ENCODE measurements around the gene COBLL1. TPM values are rescaled to one million over a fixed set of nuclear protein-coding genes. Genes with fewer than 3 reads are reported as not detected.

Gene COBLL1
- total RNA-seq, 1 experiment from 2014 or later = 5.9 TPM

DNA sequence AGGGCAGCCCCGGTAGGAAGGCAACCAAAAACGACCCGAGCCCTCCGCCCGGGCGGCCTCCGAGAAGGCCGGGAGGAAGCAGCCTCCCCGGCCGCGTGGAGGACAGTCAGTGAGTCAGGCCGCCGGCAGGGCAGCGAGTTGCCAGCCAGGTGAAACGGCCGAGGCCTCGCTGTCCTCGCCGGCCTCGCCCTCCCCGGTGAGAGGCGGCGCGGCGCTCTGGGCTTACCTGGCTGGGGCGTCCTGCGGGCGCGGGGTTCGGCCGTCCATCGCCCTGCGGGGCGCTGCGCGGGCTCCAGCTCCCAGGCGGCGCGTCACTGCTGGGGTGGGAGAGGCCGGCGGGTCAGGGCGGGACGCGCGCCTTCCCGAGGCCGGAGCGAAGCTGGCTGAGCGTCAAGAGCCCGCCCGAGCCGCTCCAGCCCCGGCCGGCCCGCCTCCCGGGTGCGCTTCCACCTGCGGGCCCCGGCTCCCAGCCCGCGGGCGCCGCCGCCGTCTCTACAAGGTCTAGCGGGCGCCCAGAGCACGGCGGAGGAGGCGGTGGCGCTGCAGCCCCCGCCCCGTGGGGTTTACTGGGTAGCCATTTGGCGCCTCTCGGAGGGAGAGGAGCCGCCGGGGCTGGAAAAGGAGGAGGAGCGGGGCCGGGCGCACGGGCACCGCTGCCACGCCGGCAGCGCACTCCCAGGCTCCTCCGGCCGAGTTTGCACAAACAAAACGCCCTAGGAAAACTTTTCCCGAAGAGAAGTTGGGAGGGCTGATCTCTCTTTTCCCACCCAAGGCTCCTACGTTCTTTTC is 499 bp downstream of the COBLL1 start:
- Mint-ChIP-seq H3K4me3 (peak overlapping the region; percentile 83 to 90), H3K9me3 (no peaks in the 10 kb centered on the region; a peak in 1 of 5 replicates)

More for the DNA sequence above, 499 bp downstream of the COBLL1 start:
- H3K27me3 Mint-ChIP-seq (ENCODE audit: low read depth) = peaks cover 16% of the 10 kb centered on the region
- no peak overlapping the region for H4K8ac ChIP-seq (replicated peaks; ENCODE audit: insufficient read length, low read depth, low read length)
- WGBS (ENCODE audit: extremely low coverage, insufficient read length, low lambda C conversion rate) = no CpG with 5 or more reads among the region's 90 CpGs
- H3K4ac ChIP-seq (ENCODE audit: low read depth, low read length) = no peak overlapping the region
- peak overlapping the region in 1 of 3 experiments; percentile 93; a peak in 2 of 7 replicates for H3K27ac Mint-ChIP-seq
- no peaks in the 10 kb centered on the region for H3K4me1 ChIP-seq (ENCODE audit: insufficient read depth, low read length)
- no peak overlapping the region; the same call in 1 of the 2 replicates for H2BK15ac ChIP-seq (ENCODE audit: low read depth, low read length)
- no peaks in the 10 kb centered on the region for H3K79me2 ChIP-seq (ENCODE audit: insufficient read depth, low read length)
- no peaks in the 10 kb centered on the region for H3K9me3 ChIP-seq (ENCODE audit: control insufficient read depth, low read depth, low read length)
- H2BK5ac ChIP-seq (ENCODE audit: insufficient read length, low read length) = no peak overlapping the region
- H2BK120ac ChIP-seq (ENCODE audit: low read depth, low read length, poor library complexity, severe bottlenecking) = no peak overlapping the region
- H3K4me1 Mint-ChIP-seq = peaks cover 15 to 19% of the 10 kb centered on the region in 2 experiments
- no peak overlapping the region for H2AK5ac ChIP-seq (ENCODE audit: insufficient read length, low read length)
- no peak overlapping the region; the same call in none of the 2 replicates for H3K14ac ChIP-seq (ENCODE audit: insufficient read depth, low read length)
- no peaks in the 10 kb centered on the region; the same call in 1 of the 2 replicates for H3K27me3 ChIP-seq (ENCODE audit: insufficient read depth, low read length)
- peaks cover 8% of the 10 kb centered on the region for H3K23me2 ChIP-seq (ENCODE audit: insufficient read length, low read depth, low read length, poor library complexity, severe bottlenecking)
- peak overlapping the region; percentile 15 for H3K18ac ChIP-seq (ENCODE audit: insufficient read length, low read depth, low read length)
- H3K4me2 ChIP-seq (ENCODE audit: insufficient read depth, insufficient read length, low read length) = peak overlapping the region; percentile 83
- no peak overlapping the region for H4K5ac ChIP-seq (ENCODE audit: insufficient read length, low read depth, low read length)
- H3T11ph ChIP-seq (ENCODE audit: low read length) = no peak overlapping the region
- no peak overlapping the region for H4K91ac ChIP-seq (ENCODE audit: insufficient read length, low read depth, low read length)
- H3K9ac ChIP-seq (ENCODE audit: extremely low read depth, insufficient read length, low read length) = peak overlapping the region; percentile 67
- TF ChIP-seq, protein P1, sequence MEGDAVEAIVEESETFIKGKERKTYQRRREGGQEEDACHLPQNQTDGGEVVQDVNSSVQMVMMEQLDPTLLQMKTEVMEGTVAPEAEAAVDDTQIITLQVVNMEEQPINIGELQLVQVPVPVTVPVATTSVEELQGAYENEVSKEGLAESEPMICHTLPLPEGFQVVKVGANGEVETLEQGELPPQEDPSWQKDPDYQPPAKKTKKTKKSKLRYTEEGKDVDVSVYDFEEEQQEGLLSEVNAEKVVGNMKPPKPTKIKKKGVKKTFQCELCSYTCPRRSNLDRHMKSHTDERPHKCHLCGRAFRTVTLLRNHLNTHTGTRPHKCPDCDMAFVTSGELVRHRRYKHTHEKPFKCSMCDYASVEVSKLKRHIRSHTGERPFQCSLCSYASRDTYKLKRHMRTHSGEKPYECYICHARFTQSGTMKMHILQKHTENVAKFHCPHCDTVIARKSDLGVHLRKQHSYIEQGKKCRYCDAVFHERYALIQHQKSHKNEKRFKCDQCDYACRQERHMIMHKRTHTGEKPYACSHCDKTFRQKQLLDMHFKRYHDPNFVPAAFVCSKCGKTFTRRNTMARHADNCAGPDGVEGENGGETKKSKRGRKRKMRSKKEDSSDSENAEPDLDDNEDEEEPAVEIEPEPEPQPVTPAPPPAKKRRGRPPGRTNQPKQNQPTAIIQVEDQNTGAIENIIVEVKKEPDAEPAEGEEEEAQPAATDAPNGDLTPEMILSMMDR (conservative IDR thresholded peaks at IDR 0.05) = no peak
- H3K36me3 Mint-ChIP-seq (ENCODE audit: insufficient read depth in 1 of 3, low read depth in 3 of 3) = no peaks in the 10 kb centered on the region
- no peaks in the 10 kb centered on the region for H3K79me1 ChIP-seq (ENCODE audit: insufficient read depth, low read depth, low read length, poor library complexity, severe bottlenecking)
- H3K27ac ChIP-seq (ENCODE audit: insufficient read length, low read depth, low read length) = no peak overlapping the region
- H2BK12ac ChIP-seq (ENCODE audit: insufficient read length, low read depth, low read length) = no peak overlapping the region
- no peak overlapping the region for H3K23ac ChIP-seq (ENCODE audit: insufficient read length, low read depth, low read length)
- no peaks in the 10 kb centered on the region for H4K20me1 ChIP-seq (ENCODE audit: control insufficient read depth, insufficient read depth, insufficient read length)
- no peak overlapping the region for H2BK20ac ChIP-seq (ENCODE audit: low read depth, low read length, poor library complexity, severe bottlenecking)
- H3K56ac ChIP-seq (ENCODE audit: insufficient read length, low read depth, low read length) = no peak overlapping the region
- DNase-seq = peak; percentile 72
- no peak overlapping the region for H2AFZ ChIP-seq (ENCODE audit: low read length)
